ENCODE data around the gene GRB14.
"Not testable (repeated sequence)": the region's sequence is repeated elsewhere in the genome, so short reads cannot be mapped to it uniquely, and the experiment has no call there.

Gene GRB14

GRCh38 chr2:164478205-164478604 is 143.1 kb downstream of the GRB14 start:
- DNase-seq, result no peak

DNA sequence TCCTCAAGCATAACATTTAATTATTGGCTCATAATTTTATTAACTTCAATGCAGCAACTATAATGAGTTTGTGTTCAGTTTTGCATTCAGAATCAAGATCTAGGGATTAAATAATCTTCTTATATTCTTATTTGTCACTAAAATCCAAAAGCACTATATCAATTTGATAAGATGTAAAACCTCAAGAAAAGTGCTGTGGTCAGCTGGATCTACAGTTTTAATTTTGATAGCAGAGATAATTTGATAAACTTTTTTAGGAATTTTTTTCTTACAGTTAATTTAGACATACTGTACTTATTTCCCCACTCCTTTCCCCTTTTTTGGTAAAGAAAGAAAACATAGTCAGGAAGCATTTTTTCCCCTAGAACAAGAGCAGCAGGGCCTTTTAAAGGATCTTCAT is 146.4 kb downstream of the GRB14 start:
- DNase-seq, result no peak

DNA sequence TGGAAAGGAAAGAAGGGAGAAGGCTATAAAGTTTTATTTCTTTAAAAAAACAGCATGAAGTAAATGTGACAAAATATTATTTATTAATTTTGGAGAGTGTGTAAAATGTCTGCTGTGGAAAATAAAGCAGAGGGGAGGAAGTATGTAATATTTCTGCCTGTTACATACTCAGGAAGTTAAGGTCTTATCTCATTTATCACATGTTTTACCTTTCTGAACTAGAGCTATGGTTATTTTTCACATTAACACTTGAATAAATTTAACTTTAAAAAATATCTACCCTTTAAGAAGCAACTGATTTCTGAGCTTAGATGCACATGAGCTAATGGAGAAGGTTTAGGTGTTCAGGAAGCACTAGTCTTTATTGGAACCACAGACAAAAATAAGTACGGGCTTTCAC is 148.3 kb downstream of the GRB14 start:
- no peak for DNase-seq

- not testable (repeated sequence) for DNase-seq
Observed at GRCh38 chr2:164465047-164465446, 156.2 kb downstream of the GRB14 start.

GRCh38 chr2:164464376-164464775 is 156.9 kb downstream of the GRB14 start:
- DNase-seq, result no peak

- DNase-seq, result no peak
Observed at GRCh38 chr2:164458792-164459191, 162.5 kb downstream of the GRB14 start.

GRCh38 chr2:164457271-164457670 is 164.0 kb downstream of the GRB14 start:
- DNase-seq, result no peak

DNA sequence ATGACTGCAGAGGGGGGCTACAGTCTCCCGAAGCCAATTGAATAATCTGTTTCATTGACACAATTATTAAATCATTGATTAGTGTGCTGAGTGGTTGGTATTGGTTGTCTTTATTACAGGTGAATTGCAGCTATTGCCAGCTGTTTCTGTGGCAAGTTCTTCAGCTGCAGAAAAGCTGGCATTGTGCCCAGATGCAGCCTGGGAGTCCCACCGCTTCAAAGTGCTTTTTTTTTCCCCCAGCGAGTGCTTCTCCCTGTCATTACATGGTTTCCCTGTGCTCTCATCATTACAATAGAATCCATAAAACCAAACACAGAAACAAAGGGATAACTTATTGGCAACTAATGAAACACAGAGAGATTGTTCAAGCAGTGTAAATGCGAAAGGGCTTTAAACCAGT is 164.7 kb downstream of the GRB14 start:
- DNase-seq, result no peak

DNA sequence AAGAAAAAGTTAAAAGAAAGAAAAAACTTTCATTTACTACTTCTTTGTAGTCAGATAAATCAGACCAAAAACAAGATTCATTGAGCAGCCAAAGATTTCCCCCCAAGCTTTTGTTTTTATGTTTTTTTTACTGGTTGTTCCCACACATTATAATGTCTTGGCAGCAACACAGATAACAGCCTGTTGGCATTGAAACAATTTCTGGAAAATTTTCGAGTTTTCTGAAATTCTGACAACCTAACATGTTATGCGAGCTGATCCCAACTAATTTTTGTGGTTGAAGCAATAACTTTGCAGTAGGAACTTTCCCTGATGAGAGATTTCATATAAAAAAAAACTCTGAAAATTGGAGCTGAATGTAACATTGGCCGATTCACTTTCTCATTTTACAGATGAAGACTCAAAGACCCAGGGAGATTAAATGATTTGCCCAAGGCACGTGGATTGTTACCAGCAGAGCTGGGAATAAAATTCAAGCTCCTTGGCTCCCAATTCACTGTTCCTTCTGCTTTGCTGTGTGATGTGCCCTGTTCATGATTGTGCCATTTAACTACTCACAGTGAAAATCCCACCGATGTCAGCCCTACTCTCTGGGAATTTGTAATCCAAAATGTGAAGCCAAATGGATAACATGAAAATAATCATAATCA is 167.5 kb downstream of the GRB14 start:
- DNase-seq, result no peak

DNA sequence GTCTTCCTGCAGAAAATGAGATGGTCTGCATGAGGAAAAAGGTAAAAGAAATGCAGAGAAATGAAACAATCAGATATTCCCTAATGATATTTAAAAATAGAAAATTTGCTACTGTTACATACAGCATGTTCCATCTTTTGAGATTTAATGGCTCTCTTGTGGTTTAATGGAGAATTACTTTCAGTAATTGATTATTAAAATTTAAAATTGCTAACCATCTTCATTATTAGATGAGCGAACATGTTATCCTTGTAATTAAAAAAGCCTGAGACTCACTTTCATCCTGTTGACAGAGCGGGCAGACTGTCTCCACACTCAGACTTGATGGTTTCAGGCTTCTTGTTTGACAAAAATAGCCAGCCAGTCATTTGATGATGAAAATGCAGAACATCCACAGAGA is 171.0 kb downstream of the GRB14 start:
- no peak for DNase-seq

DNA sequence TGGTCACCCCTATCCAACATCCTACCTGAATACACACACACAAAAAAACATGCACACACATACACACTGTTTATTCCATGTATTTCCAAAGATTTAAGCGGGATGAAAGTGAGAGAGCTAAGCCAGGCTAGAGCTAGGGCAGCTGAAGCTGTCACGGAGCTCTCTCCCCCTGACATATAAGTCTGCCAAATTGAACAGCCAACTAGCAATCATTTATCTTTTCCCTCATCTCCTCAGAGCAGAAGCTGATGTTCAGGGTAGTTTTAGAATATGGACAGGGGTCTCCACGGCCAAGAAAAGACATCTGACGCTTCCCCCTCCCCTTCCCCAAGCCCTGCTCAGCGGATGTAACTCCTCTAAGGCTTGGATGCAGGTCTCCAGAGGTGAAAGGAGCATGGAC is 171.6 kb downstream of the GRB14 start:
- no peak for DNase-seq

DNA sequence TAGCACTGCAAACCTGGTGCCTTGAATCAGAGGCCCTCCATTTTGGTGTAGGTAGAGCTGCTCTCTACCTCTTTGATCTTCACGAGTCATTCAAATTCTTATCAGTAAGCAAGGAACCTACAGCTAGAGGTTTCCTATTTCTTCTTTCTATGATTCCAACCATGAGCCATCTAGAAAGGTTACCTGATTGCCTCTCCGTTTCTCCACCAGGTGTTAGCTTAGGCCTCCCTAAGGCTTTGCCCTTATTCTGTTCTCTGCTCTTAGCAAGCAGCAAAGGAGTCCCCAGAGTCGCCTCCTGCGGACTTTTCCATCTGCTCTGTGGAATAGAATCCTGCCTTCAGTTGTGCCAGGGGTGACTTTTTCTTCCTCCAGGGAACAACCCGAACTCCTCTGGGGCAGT is 173.6 kb downstream of the GRB14 start:
- no peak for DNase-seq
